Gastroesophageal sphincter (tissue), 3 donors: ENCODE results near the gene ACTL8.

ENCODE experiments used
- CTCF ChIP-seq, 4 experiments: fragments of 200-600 bp in 2 of 4; fragments of 450-650 bp in 2 of 4; sonication (generic) in 1 of 4; IDR thresholded peaks; one replicate each; pipeline ENCODE4 v1.5.1; 2017 to 2019; ENCODE audit warnings: antibody characterized with exemption in 4 of 4, mild to moderate bottlenecking in 2 of 4, moderate library complexity in 2 of 4
- EP300 ChIP-seq: sonication (generic); formaldehyde crosslinking; IDR thresholded peaks from one replicate; pipeline ENCODE4 v1.6.1; 2017; ENCODE audit warnings: antibody characterized with exemption, mild to moderate bottlenecking
- POLR2A ChIP-seq, 2 donors: fragments of 450-650 bp; IDR thresholded peaks; one replicate each; pipeline ENCODE4 v1.6.1; 2017; ENCODE audit warnings: antibody characterized with exemption in 2 of 2, mild to moderate bottlenecking in 2 of 2, moderate library complexity in 1 of 2

DNA sequence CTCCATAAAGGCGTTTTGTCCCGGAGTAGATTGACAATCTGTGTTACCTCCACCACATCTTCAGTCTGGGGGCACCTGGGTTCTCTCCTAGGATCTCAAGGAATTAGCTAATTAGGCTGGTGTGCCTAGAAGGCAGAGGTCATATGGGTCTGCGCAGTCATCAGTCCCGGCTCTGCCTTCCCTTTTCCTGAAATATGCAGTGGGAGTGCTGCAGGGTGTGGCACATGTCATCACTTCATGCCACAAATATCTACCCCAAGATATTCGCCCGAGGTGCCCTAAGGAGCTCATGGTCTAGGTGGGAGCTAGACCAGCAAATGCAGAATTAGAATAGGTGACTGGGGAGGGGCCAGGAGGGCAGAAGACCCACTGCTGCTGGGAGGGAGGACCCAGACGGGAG lies 42.9 kb downstream of the ACTL8 start:
- TF ChIP-seq CTCF (IDR thresholded peaks at IDR 0.05), result no peak
- TF ChIP-seq EP300, result no peak
- TF ChIP-seq POLR2A (IDR thresholded peaks at IDR 0.05), result no peak
